Right hindlimb (tissue), 1 donor: ENCODE results near the gene DRD4.
A peak's percentile ranks its signal among the peaks of the same experiment; 100 is the strongest.
"Not testable (repeated sequence)": the region's sequence is repeated elsewhere in the genome, so short reads cannot be mapped to it uniquely, and the experiment has no call there.

ENCODE experiments used
- DNase-seq: peaks from one replicate; pipeline ENCODE4 v3.0.0-alpha.2; 2018

The DRD4 gene

GRCh38 chr11:645536-645935 is 8.5 kb downstream of the DRD4 start:
- no peak for DNase-seq

GRCh38 chr11:646214-646613 is 9.1 kb downstream of the DRD4 start:
- no peak for DNase-seq

GRCh38 chr11:647672-648158 is 10.6 kb downstream of the DRD4 start:
- not testable (repeated sequence) for DNase-seq

DNA sequence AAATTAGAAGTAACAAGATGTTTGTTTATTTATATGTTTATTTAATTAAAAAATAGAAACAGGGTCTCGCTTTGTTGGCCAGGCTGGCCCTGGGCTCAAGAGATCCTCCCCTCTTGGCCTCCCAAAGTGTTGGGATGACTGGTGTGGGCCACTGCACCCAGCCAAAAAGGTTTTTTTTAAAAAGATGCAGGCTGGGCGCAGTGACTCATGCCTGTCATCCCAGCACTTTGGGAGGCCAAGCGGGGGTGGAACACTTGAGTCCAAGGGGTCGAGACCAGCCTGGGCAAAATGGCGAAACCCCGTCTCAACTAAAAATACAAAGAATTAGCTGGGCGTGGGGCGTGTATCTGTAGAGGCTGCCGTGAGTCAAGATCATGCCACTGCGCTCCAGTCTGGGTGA is 13.4 kb downstream of the DRD4 start:
- DNase-seq, result no peak

GRCh38 chr11:653136-653535 is 16.1 kb downstream of the DRD4 start:
- DNase-seq, result not testable (repeated sequence)

DNA sequence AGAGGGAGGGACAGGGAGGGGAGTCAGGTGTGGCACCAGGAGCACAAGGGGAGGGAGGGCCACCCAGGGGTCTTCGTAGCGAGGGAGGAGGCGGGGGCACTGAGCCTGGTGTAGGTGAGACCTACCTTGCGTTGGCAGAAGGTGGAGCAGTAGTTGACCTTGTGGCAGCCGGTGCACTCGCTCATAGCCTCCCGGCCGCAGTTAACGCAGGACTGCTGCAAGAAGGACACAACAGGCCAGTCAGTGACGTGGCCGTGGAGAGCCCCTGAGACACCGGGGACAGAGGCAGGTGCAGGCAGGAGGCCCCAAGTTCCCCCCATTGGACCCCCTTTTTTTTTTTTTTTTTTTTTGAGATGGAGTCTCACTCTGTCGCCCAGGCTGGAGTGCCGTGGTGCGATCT is 16.8 kb downstream of the DRD4 start:
- no peak for DNase-seq

DNA sequence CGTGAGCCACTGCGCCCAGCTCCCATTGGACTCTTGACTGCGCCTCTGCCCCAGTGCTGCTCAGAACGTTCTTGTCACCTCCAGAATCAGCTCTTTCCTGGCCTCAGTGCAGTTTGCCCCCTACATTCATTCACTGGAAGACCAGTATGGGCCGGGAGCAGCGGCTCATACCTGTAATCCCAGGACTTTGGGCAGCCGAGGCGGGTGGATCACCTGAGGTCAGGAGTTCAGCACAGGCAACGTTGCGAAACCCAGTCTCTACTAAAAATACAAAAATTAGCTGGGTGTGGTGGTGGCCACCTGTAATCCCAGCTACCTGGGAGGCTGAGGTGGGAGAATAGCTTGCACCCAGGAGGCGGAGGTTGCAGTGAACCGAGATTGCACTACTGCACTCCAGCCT is 17.4 kb downstream of the DRD4 start:
- DNase-seq, result not testable (repeated sequence)

GRCh38 chr11:655036-655726 is 18.1 kb downstream of the DRD4 start:
- no peak for DNase-seq

- DNase-seq, result no peak
These were observed 19.4 kb downstream of the DRD4 start for GRCh38 chr11:656426-656825.

DNA sequence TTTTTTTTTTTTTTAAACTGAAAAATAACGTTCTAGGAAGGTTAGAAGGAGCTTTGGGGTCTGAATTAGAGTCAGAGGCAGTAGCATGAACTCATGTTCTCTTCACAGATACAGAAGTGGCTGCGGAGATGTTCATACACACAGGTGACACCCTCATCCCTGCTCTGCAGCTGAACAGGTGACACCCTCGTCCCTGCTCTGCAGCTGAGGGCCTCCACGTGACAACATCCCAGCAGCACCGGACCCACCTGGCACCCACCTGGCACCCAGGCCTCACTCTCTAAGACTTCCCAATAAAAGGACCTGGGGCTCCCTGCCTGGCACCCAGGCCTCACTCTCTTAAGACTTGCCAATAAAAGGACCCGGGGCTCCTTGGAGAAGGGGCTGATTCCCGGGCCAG is 19.8 kb downstream of the DRD4 start:
- DNase-seq, result no peak

- no peak for DNase-seq
These were observed 20.6 kb downstream of the DRD4 start for GRCh38 chr11:657691-658126.

DNA sequence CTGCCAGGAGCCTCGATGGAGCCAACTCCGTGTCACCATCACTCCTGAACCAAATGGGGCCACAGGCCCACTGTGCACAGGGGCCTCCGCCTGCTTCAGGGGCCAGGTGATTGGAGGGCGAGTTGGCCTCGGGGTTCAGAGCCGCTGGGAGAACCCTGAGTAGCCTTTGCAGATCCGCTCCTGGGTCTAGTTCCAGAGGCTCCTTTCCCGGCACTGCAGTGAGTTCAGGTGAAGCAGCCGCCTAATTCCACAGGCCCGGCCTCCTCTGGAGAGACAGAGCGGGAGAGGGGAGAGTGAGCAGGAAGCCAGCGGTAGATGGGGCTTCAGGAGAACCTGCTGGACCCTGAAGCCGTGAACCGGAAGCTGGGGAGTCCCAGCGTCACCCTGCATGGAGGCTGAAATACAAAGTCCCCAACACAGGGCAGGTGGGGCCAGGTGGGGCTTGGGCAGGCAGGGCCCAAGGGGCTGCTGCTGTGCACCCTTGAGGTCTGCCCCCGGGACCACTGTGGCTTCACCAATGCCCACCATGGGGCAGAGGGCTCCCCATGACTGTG is 22.5 kb downstream of the DRD4 start:
- DNase-seq, result no peak

GRCh38 chr11:660281-660680 is 23.2 kb downstream of the DRD4 start:
- DNase-seq, result no peak

DNA sequence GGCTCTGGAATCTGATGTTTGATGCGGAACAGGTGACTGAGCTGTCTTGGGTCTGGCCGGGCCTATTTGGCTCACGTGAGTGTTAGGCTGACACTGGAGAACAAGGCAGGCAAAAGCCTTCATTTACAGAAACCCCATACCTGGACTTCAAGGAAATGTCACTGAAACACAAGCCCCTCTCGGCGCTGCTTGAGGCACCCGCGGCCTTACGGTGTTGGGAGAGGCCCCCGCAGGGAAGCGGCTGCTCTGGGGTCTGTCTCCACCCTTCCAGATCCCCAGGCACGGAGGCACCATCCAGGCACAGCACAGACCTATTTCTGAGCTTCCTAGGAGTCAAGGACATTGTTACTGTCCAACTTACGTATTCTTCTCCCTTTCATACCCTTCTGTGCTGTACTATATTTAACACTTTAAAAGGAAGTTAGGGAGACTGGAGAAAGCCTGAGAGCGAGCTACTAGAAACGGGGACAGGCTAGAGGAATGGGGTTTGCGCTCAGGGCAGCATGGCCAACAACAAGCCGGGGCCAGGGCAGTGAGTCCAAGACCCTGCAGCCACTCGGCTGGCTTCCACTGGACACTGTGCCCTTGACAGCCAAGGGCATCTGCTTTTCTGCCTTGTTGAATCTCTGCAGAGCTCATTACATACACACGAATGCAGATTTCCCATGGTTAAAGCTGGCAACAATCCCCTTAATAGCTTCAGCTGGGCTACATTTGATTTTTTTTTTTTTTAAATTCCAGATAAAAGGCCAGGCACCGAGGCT is 23.8 kb downstream of the DRD4 start:
- no peak for DNase-seq

DNA sequence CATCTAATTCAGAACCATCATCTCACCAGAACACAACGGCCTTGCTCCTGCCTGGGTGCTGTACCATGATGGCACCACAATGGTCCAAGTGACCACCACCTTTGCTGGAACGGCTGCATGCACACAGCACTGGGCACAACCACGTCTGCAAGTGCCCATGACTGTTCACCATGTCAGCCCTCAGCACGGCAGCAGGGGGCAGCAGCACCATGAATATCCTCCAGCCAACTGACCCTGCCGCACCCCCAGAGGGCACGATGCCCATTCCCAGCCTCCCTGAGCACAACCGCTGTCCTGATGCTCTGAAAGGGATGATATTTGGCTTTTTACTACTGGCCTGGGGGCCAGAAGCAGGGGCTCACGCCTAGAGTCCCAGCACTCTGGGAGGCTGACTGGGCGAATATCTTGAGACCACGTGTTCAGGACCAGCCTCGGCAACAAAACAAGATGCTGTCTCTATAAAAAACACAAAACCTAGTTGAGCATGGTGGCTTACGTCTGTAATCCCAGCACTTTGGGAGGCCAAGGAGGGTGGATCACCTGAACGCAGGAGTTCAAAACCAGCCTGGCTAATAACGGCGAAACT is 25.7 kb downstream of the DRD4 start:
- peak; percentile 64 for DNase-seq

DNA sequence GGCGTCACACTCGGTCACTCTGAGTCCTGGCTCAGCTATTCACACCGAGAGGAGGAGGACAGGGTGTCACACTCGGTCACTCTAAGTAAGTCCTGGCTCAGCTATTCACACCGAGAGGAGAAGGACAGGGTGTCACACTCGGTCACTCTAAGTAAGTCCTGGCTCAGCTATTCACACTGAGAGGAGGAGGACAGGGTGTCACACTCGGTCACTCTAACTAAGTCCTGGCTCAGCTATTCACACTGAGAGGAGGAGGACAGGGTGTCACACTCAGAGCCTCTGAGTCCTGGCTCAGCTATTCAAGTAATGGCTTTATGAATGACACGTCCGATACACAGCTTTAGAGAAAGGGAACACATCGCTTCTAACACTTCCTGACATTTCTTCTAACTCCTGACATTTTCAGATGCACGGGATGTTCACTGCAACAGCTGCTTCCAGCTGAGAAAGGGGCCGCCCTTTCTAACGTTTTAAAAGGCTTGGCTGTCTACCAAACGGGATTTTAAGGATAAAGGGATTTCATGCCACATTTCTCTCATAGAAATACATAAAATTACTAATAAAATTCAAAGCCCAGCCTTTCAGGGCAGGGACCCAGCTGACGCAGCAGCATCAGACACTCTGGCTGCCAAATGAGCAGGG is 28.1 kb downstream of the DRD4 start:
- DNase-seq, result peak; percentile 55

GRCh38 chr11:665704-666281 is 28.7 kb downstream of the DRD4 start:
- DNase-seq, result no peak

DNA sequence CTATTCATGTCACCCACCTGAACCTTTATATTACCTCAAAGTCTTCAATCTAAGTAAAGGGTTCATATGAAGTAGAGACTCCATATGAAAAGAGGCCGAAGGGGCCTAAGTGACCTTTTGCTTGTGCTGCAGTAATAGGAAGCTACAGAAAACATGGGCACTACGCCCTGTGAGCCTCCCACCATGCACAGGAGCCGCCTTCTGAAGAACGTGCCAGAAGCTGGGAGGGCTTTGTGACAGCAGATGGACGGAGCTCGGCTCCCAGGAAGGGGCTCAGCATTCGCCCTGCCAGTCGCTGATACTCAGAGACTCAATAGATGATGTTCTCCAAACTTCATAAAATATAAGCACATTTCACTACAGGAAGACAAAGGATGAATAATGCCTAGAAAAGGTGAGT is 36.8 kb downstream of the DRD4 start:
- DNase-seq, result no peak

DNA sequence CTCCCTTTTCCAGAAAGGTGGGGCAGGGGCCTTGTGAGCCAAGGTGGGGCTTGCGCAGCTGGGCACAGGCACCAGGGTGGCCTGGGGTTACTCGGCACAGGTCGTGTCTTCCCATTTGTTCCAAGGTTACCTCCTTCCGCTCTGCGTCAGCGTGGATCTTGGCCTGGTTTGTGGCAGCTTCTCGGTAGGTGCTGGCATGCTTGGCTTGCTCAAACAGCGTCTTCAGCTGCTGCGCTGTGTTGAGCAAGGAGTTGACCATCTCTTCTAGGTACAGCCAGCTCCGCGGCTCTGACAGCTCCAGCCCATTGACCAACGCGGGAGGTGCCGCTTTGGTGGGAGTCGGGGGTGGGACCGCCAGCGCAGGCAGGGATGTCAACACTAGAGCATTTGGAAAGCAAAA is 37.3 kb downstream of the DRD4 start:
- DNase-seq, result no peak

- no peak for DNase-seq
These were observed 41.2 kb downstream of the DRD4 start for GRCh38 chr11:678297-678696.

DNA sequence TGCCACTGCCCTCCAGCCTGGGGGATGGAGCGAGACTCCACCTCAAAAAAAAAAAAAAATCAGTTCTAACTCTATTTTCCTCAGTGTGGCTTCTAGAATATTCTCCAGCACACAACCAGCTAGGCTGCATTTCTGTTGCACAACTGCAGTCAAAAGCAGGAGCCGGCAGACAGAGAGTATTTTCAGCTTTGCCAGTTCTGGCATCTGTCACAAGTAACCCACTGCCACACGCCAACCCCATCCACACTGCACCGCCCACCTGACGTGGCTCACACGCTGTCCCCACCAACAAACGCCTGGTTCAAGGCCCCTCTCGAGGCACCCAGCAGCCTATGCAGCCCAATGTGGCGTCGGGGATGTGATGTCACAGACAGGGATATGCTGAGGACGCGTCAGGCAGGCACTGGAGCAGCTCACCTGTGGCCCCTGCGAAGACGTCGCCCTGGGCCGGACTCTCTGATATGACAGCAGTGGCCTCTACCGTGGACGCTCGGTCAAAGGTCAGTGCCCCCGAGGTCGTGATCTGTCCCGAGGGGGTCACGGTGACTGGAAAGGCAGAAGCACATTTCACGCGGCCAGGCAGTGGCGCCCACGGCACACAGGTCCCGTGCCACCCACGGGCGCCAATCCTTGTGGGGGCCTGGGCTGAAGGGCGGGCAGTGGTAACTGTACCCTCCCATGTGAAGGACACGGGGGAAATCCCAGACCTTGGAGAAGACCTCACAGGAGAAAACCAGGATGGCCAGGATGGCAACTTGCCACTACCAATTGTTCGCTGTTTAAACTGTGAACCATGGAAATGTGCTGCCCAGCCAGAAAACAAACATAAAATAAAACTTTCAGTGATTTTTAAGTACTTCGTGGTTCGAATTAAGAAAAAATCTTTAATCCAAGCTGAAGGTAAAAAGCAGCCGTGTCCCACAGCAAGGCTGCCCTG is 42.5 kb downstream of the DRD4 start:
- no peak for DNase-seq

GRCh38 chr11:680476-680875 is 43.4 kb downstream of the DRD4 start:
- DNase-seq, result no peak
